Parathyroid adenoma (tissue), 2 donors: ENCODE measurements around the gene SRSF11.

Source experiments
- H2AFZ ChIP-seq: fragments of 300-600 bp; sonication (generic); one replicate; pipeline ENCODE4 v1.7.0; 2017; ENCODE audit warnings: antibody characterized with exemption, mild to moderate bottlenecking
- H3K27ac ChIP-seq: fragments of 300-600 bp; sonication (generic); one replicate; pipeline ENCODE4 v1.7.0; 2017
- H3K27me3 ChIP-seq: fragments of 300-600 bp; sonication (generic); one replicate; pipeline ENCODE4 v1.7.0; 2017; ENCODE audit warnings: low read length; ENCODE audit not compliant: control insufficient read depth, insufficient read depth
- H3K36me3 ChIP-seq: fragments of 300-600 bp; sonication (generic); one replicate; pipeline ENCODE4 v1.7.0; 2017; ENCODE audit warnings: low read length; ENCODE audit not compliant: control insufficient read depth, insufficient read depth
- H3K4me1 ChIP-seq: fragments of 300-600 bp; sonication (generic); one replicate; pipeline ENCODE4 v1.7.0; 2017; ENCODE audit warnings: control low read depth
- H3K4me2 ChIP-seq: fragments of 300-600 bp; sonication (generic); one replicate; pipeline ENCODE4 v1.7.0; 2017; ENCODE audit warnings: low read length
- H3K4me3 ChIP-seq: fragments of 300-600 bp; sonication (generic); one replicate; pipeline ENCODE4 v1.7.0; 2017; ENCODE audit warnings: low read depth, low read length
- H3K79me2 ChIP-seq: fragments of 300-600 bp; sonication (generic); one replicate; pipeline ENCODE4 v1.7.0; 2017; ENCODE audit warnings: control low read depth
- H3K9ac ChIP-seq: fragments of 300-600 bp; sonication (generic); one replicate; pipeline ENCODE4 v1.7.0; 2017; ENCODE audit warnings: mild to moderate bottlenecking
- H3K9me3 ChIP-seq: fragments of 300-600 bp; sonication (generic); one replicate; pipeline ENCODE4 v1.7.0; 2017; ENCODE audit warnings: low read length; ENCODE audit not compliant: control insufficient read depth
- TF ChIP-seq, protein P1 (sequence below): fragments of 300-600 bp; sonication (generic); IDR thresholded peaks from one replicate; pipeline ENCODE4 v1.7.0; 2017; ENCODE audit warnings: antibody characterized with exemption, mild to moderate bottlenecking
- donor health status: primary hyperparathyroidism.

Gene SRSF11

DNA sequence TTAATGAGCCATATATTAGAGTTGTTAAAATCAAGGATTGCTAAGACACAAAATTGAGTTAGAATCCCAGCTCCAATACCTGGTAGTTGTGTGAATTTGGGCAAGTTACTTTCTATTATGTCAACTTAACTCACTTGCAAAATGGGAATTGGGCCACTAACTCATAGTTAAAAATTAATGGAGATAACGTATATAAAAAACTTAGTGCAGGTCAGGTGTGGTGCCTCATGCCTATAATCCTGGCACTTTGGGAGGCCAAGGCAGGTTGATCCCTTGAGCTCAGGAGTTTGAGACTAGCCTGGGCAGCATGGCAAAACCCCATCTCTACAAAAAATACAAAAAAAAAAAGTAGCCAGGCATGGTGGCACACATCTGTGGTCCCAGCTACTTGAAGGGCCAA lies 57.5 kb downstream of the SRSF11 start:
- H3K4me2 ChIP-seq = no peak overlapping the region
- H3K27ac ChIP-seq = no peak overlapping the region
- no peak overlapping the region for H3K4me3 ChIP-seq
- H3K79me2 ChIP-seq = no peaks in the 10 kb centered on the region
- no peaks in the 10 kb centered on the region for H3K36me3 ChIP-seq
- no peaks in the 10 kb centered on the region for H3K9me3 ChIP-seq
- TF ChIP-seq, protein P1, sequence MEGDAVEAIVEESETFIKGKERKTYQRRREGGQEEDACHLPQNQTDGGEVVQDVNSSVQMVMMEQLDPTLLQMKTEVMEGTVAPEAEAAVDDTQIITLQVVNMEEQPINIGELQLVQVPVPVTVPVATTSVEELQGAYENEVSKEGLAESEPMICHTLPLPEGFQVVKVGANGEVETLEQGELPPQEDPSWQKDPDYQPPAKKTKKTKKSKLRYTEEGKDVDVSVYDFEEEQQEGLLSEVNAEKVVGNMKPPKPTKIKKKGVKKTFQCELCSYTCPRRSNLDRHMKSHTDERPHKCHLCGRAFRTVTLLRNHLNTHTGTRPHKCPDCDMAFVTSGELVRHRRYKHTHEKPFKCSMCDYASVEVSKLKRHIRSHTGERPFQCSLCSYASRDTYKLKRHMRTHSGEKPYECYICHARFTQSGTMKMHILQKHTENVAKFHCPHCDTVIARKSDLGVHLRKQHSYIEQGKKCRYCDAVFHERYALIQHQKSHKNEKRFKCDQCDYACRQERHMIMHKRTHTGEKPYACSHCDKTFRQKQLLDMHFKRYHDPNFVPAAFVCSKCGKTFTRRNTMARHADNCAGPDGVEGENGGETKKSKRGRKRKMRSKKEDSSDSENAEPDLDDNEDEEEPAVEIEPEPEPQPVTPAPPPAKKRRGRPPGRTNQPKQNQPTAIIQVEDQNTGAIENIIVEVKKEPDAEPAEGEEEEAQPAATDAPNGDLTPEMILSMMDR = no peak
- H3K9ac ChIP-seq = no peak overlapping the region
- no peak overlapping the region for H2AFZ ChIP-seq
- no peaks in the 10 kb centered on the region for H3K27me3 ChIP-seq
- no peaks in the 10 kb centered on the region for H3K4me1 ChIP-seq

DNA sequence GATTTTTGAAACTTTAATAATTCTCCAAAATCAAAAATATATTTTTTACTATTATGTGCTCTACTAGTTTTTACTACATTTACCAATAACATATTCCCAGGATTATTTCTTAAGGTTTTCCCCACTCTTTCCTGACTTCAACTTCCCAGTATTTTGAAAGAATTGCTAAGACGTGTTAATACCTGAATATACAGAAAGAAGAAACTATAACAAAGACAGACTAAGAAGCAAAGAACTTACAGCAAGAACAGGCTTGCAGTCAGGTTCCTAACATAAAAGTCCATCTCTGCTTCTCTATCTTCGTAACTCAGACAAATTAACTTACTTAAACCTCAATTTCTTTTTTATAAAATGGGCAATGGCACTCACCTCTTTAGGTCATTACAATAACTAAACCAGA lies 63.2 kb downstream of the SRSF11 start:
- H2AFZ ChIP-seq = no peak overlapping the region
- TF ChIP-seq, protein P1 = no peak
- no peaks in the 10 kb centered on the region for H3K9me3 ChIP-seq
- no peak overlapping the region for H3K9ac ChIP-seq
- H3K4me1 ChIP-seq = no peaks in the 10 kb centered on the region
- no peak overlapping the region for H3K27ac ChIP-seq
- no peaks in the 10 kb centered on the region for H3K36me3 ChIP-seq
- H3K4me2 ChIP-seq = no peak overlapping the region
- H3K27me3 ChIP-seq = no peaks in the 10 kb centered on the region
- H3K79me2 ChIP-seq = no peaks in the 10 kb centered on the region
- H3K4me3 ChIP-seq = no peak overlapping the region

DNA sequence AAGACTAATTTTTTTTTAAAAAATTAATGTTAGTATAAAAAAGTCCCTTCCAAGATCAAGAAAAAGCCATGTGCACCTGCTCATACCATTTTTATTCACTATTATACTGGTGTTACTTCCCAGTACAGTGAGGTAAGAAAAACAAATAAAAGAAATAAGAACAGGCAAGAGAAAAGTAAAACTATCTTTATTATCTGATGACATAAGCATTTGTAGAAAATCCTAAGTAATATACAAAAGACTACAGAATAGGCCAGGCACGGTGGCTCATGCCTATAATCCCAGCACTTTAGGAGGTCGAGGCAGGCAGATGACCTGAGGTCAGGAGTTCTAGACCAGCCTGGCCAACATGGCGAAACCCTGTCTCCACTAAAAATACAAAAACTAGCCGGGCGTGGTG lies 65.3 kb downstream of the SRSF11 start:
- H3K9ac ChIP-seq = no peak overlapping the region
- no peak overlapping the region for H3K4me3 ChIP-seq
- no peaks in the 10 kb centered on the region for H3K27me3 ChIP-seq
- H3K4me2 ChIP-seq = no peak overlapping the region
- no peaks in the 10 kb centered on the region for H3K9me3 ChIP-seq
- H3K36me3 ChIP-seq = no peaks in the 10 kb centered on the region
- no peak overlapping the region for H2AFZ ChIP-seq
- TF ChIP-seq, protein P1 = no peak
- no peaks in the 10 kb centered on the region for H3K79me2 ChIP-seq
- H3K4me1 ChIP-seq = no peaks in the 10 kb centered on the region
- H3K27ac ChIP-seq = no peak overlapping the region

DNA sequence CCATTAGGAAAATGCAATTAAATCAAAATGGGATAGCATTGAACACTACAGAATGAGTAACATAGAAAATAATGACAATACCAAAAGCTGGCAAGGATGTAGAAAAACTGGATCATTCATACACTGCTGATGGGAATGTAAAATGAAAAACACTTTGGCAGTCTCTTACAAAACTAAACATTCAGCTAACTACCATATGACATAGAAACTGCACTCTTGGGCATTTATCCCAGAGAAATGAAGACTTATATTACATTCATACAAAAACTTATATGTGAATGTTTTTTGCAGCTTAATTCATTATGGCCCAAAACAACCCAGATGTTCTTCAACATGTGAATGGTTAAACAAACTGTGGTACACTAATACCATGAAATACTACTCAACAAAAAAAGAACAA lies 67.0 kb downstream of the SRSF11 start:
- Histone ChIP-seq H3K9me3 (no peaks in the 10 kb centered on the region), H3K79me2 (no peaks in the 10 kb centered on the region), H3K27ac (no peak overlapping the region), H2AFZ (no peak overlapping the region), H3K4me1 (no peaks in the 10 kb centered on the region), H3K4me2 (no peak overlapping the region), H3K9ac (no peak overlapping the region), H3K27me3 (no peaks in the 10 kb centered on the region), H3K36me3 (no peaks in the 10 kb centered on the region), H3K4me3 (no peak overlapping the region)
- TF ChIP-seq, protein P1 = no peak

DNA sequence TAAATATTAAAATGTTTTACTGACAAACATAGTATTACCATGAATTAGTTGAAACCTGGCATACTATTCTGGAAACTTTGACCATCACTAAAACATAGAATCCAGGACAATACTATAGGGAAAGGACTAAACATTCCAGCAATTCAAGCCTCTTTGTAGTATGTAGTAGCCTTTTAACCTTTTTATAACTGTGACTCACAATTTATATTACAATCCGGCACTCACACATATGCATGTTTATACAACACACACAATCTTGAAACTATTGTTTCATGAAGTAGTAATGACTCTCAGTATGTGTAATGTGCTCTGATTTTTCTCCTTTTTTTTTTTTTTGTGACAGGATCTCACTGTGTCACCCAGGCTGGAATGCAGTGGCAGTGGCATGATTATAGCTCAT lies 69.0 kb downstream of the SRSF11 start:
- no peak overlapping the region for H3K27ac ChIP-seq
- H3K36me3 ChIP-seq = no peaks in the 10 kb centered on the region
- no peak overlapping the region for H2AFZ ChIP-seq
- H3K79me2 ChIP-seq = no peaks in the 10 kb centered on the region
- H3K9me3 ChIP-seq = no peaks in the 10 kb centered on the region
- H3K27me3 ChIP-seq = no peaks in the 10 kb centered on the region
- H3K4me3 ChIP-seq = no peak overlapping the region
- H3K4me2 ChIP-seq = no peak overlapping the region
- TF ChIP-seq, protein P1 = no peak
- no peak overlapping the region for H3K9ac ChIP-seq
- no peaks in the 10 kb centered on the region for H3K4me1 ChIP-seq
